Mesenchymal stem cell (in vitro differentiated cells and primary cell): ENCODE measurements around the gene SPRED2.
A peak's percentile ranks its signal among the peaks of the same experiment; 100 is the strongest.

Source experiments
- DNase-seq: peaks from one replicate; pipeline ENCODE4 v3.0.0-alpha.2; 2013
- H2AFZ ChIP-seq: one replicate; pipeline ENCODE4 v1.6.1; 2013; ENCODE audit warnings: low read depth, mild to moderate bottlenecking, control low read depth, inconsistent platforms, low read length, moderate library complexity
- H2AK5ac ChIP-seq: 2 replicates; pipeline ENCODE4 v1.6.1; 2013; ENCODE audit warnings: low read length, moderate library complexity, mild to moderate bottlenecking, inconsistent platforms; ENCODE audit not compliant: severe bottlenecking
- H2BK120ac ChIP-seq: one replicate; pipeline ENCODE4 v1.6.1; 2013; ENCODE audit warnings: low read depth, mild to moderate bottlenecking, inconsistent platforms, low read length, moderate library complexity
- H2BK12ac ChIP-seq, 2 experiments: one replicate each; pipeline ENCODE4 v1.6.1; 2013; ENCODE audit warnings: inconsistent platforms in 2 of 2, low read length in 2 of 2, mild to moderate bottlenecking in 2 of 2, moderate library complexity in 2 of 2, control low read depth in 1 of 2
- H2BK15ac ChIP-seq: one replicate; pipeline ENCODE4 v1.6.1; 2013; ENCODE audit warnings: mild to moderate bottlenecking, low read depth, inconsistent platforms; ENCODE audit not compliant: poor library complexity, severe bottlenecking
- H2BK5ac ChIP-seq: 2 replicates; pipeline ENCODE4 v1.6.1; 2013; ENCODE audit warnings: low read depth, mild to moderate bottlenecking, low read length, control low read depth, inconsistent platforms; ENCODE audit not compliant: poor library complexity, severe bottlenecking
- H3K14ac ChIP-seq, 2 experiments: one replicate each; pipeline ENCODE4 v1.6.1; 2013; ENCODE audit warnings: inconsistent platforms in 2 of 2, low read length in 2 of 2, control low read depth in 1 of 2, mild to moderate bottlenecking in 1 of 2, moderate library complexity in 1 of 2
- H3K18ac ChIP-seq, 2 experiments: one replicate each; pipeline ENCODE4 v1.6.1; 2013; ENCODE audit warnings: inconsistent platforms in 2 of 2, low read length in 2 of 2, control low read depth in 1 of 2, low read depth in 1 of 2, mild to moderate bottlenecking in 1 of 2
- H3K23ac ChIP-seq, 2 experiments: one replicate each; pipeline ENCODE4 v1.6.1; 2013; ENCODE audit warnings: inconsistent platforms in 2 of 2, low read length in 2 of 2, mild to moderate bottlenecking in 2 of 2, moderate library complexity in 2 of 2, control low read depth in 1 of 2
- H3K27ac ChIP-seq: 2 replicates; pipeline ENCODE4 v1.5.1; 2013; ENCODE audit warnings: mild to moderate bottlenecking, moderate library complexity, low read length, control low read depth, inconsistent platforms; ENCODE audit not compliant: poor library complexity, severe bottlenecking
- H3K27me3 ChIP-seq, 2 experiments: 2 replicates each; pipeline versions ENCODE4 v1.6.1 to v1.7.0; 2013; ENCODE audit warnings: low read length in 2 of 2, mild to moderate bottlenecking in 2 of 2, moderate library complexity in 2 of 2, control low read depth in 1 of 2, inconsistent platforms in 1 of 2; ENCODE audit not compliant: control insufficient read depth in 1 of 2, insufficient read depth in 1 of 2
- H3K36me3 ChIP-seq, 2 experiments: 2 replicates each; pipeline versions ENCODE4 v1.6.1 to v1.7.0; 2013; ENCODE audit warnings: low read length in 2 of 2, control low read depth in 1 of 2, inconsistent platforms in 1 of 2, low read depth in 1 of 2, mild to moderate bottlenecking in 1 of 2; ENCODE audit not compliant: insufficient read depth in 2 of 2, control insufficient read depth in 1 of 2
- H3K4ac ChIP-seq, 2 experiments: one replicate each; pipeline ENCODE4 v1.6.1; 2013; ENCODE audit warnings: inconsistent platforms in 2 of 2, low read length in 2 of 2, mild to moderate bottlenecking in 2 of 2, moderate library complexity in 2 of 2, control low read depth in 1 of 2, low read depth in 1 of 2
- H3K4me1 ChIP-seq: 2 replicates; pipeline ENCODE4 v1.6.1; 2013; ENCODE audit warnings: low read depth, low read length, control low read depth; ENCODE audit not compliant: control insufficient read depth, insufficient read depth
- H3K4me2 ChIP-seq: 2 replicates; pipeline ENCODE4 v1.6.1; 2013; ENCODE audit warnings: low read length, mild to moderate bottlenecking, inconsistent platforms; ENCODE audit not compliant: poor library complexity, severe bottlenecking
- H3K4me3 ChIP-seq, 2 experiments: 2 replicates each; pipeline versions ENCODE4 v1.5.1 to v1.7.0; 2013; ENCODE audit warnings: low read length in 2 of 2, mild to moderate bottlenecking in 2 of 2, control low read depth in 1 of 2, low read depth in 1 of 2; ENCODE audit not compliant: insufficient read depth in 1 of 2
- H3K79me1 ChIP-seq: replicated peaks from 2 replicates; pipeline ENCODE4 v1.6.1; 2013; ENCODE audit warnings: mild to moderate bottlenecking, control low read depth, low read length, inconsistent platforms; ENCODE audit not compliant: poor library complexity, severe bottlenecking
- H3K9ac ChIP-seq: 2 replicates; pipeline ENCODE4 v1.7.0; 2013; ENCODE audit warnings: mild to moderate bottlenecking, low read length, moderate library complexity
- H3K9me3 ChIP-seq: 2 replicates; pipeline ENCODE4 v1.7.0; 2013; ENCODE audit warnings: mild to moderate bottlenecking, low read length; ENCODE audit not compliant: control insufficient read depth
- H4K8ac ChIP-seq: one replicate; pipeline ENCODE4 v1.6.1; 2013; ENCODE audit warnings: inconsistent platforms, mild to moderate bottlenecking, low read length, moderate library complexity
- H4K91ac ChIP-seq: one replicate; pipeline ENCODE4 v1.6.1; 2013; ENCODE audit warnings: mild to moderate bottlenecking, low read length, inconsistent platforms
- WGBS: methylation state at CpG from one replicate; pipeline ENCODE4 v1.1.7; 2013; ENCODE audit warnings: mixed read lengths; 5-methylcytosine and 5-hydroxymethylcytosine counted together

SPRED2 gene

DNA sequence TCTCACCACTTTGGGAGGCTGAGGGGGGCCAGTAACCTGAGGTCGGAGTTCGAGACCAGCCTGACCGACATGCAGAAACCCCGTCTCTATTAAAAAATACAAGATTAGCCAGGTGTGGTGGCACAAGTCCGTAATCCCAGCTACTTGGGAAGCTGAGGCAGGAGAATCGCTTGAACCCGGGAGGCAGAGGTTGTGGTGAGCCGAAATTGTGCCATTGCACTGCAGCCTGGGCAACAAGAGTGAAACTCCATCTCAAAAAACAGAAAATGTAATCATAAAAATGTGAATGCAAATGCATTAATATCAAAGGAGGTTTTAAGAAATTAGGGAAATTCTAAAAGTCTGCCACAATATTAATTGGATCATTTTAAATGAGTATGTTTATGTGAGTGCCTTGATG is 159.1 kb downstream of the SPRED2 start:
- no peak overlapping the region for H2AFZ ChIP-seq
- H3K14ac ChIP-seq = no peak overlapping the region
- H3K4me3 ChIP-seq = no peak overlapping the region
- H3K4ac ChIP-seq = no peak overlapping the region
- no peak for DNase-seq
- H3K9ac ChIP-seq = no peak overlapping the region
- no peaks in the 10 kb centered on the region for H3K9me3 ChIP-seq
- H2BK120ac ChIP-seq = no peak overlapping the region
- peak overlapping the region; percentile 42 to 52 for H2BK12ac ChIP-seq
- H4K8ac ChIP-seq = no peak overlapping the region
- peak overlapping the region in 1 of 2 experiments; percentile 24 for H3K18ac ChIP-seq
- no peak overlapping the region for H3K4me2 ChIP-seq
- H2BK5ac ChIP-seq = no peak overlapping the region
- H3K23ac ChIP-seq = no peak overlapping the region
- 98% methylated on average over 7 of the region's 8 CpGs for WGBS
- H2BK15ac ChIP-seq = peak overlapping the region; percentile 19
- H3K79me1 ChIP-seq = peaks cover 6% of the 10 kb centered on the region
- H4K91ac ChIP-seq = no peak overlapping the region
- H3K36me3 ChIP-seq = peaks cover 16 to 61% of the 10 kb centered on the region in 2 experiments
- no peaks in the 10 kb centered on the region for H3K27me3 ChIP-seq
- no peak overlapping the region for H3K27ac ChIP-seq
- H2AK5ac ChIP-seq = no peak overlapping the region
- H3K4me1 ChIP-seq = peaks cover under 1% of the 10 kb centered on the region

- H3K36me3 ChIP-seq = peaks cover 16 to 81% of the 10 kb centered on the region in 2 experiments
- H2AFZ ChIP-seq = no peak overlapping the region
- no peak overlapping the region for H2BK15ac ChIP-seq
- no peak overlapping the region for H3K27ac ChIP-seq
- H4K91ac ChIP-seq = no peak overlapping the region
- no peak overlapping the region for H3K14ac ChIP-seq
- no peak overlapping the region for H3K18ac ChIP-seq
- 92% methylated on average over 3 of the region's 4 CpGs for WGBS
- H3K4me3 ChIP-seq = no peak overlapping the region
- no peak overlapping the region for H2BK12ac ChIP-seq
- no peak overlapping the region for H3K4me2 ChIP-seq
- no peak overlapping the region for H3K4ac ChIP-seq
- H2BK120ac ChIP-seq = no peak overlapping the region
- H3K4me1 ChIP-seq = no peaks in the 10 kb centered on the region
- H2AK5ac ChIP-seq = no peak overlapping the region
- H3K9me3 ChIP-seq = no peaks in the 10 kb centered on the region
- H3K27me3 ChIP-seq = no peaks in the 10 kb centered on the region
- no peak overlapping the region for H3K23ac ChIP-seq
- H2BK5ac ChIP-seq = no peak overlapping the region
- DNase-seq = no peak
- H3K79me1 ChIP-seq = peaks cover 15% of the 10 kb centered on the region
- H3K9ac ChIP-seq = no peak overlapping the region
- H4K8ac ChIP-seq = no peak overlapping the region
Measured at GRCh38 chr2:65268957-65269356, 163.4 kb downstream of the SPRED2 start.

- no peak overlapping the region for H3K4ac ChIP-seq
- no peak for DNase-seq
- H3K36me3 ChIP-seq = peaks cover 18 to 69% of the 10 kb centered on the region in 2 experiments
- no peaks in the 10 kb centered on the region for H3K4me1 ChIP-seq
- no peak overlapping the region for H4K91ac ChIP-seq
- no peaks in the 10 kb centered on the region for H3K9me3 ChIP-seq
- no peak overlapping the region for H4K8ac ChIP-seq
- no peak overlapping the region for H2BK5ac ChIP-seq
- no peak overlapping the region for H3K4me3 ChIP-seq
- no peak overlapping the region for H3K4me2 ChIP-seq
- no peak overlapping the region for H3K23ac ChIP-seq
- no peak overlapping the region for H2AFZ ChIP-seq
- no peak overlapping the region for H3K27ac ChIP-seq
- no peak overlapping the region for H3K18ac ChIP-seq
- peaks cover 15% of the 10 kb centered on the region for H3K79me1 ChIP-seq
- H3K27me3 ChIP-seq = no peaks in the 10 kb centered on the region
- no peak overlapping the region for H3K14ac ChIP-seq
- no peak overlapping the region for H2AK5ac ChIP-seq
- WGBS = no CpG with 5 or more reads among the region's 1 CpG
- no peak overlapping the region for H2BK12ac ChIP-seq
- peak overlapping the region; percentile 25 for H3K9ac ChIP-seq
- no peak overlapping the region for H2BK120ac ChIP-seq
- no peak overlapping the region for H2BK15ac ChIP-seq
Measured at GRCh38 chr2:65267008-65267407, 165.4 kb downstream of the SPRED2 start.

- H3K4me3 ChIP-seq = no peak overlapping the region
- no peak overlapping the region for H2AFZ ChIP-seq
- no peaks in the 10 kb centered on the region for H3K9me3 ChIP-seq
- DNase-seq = no peak
- H2BK120ac ChIP-seq = no peak overlapping the region
- peaks cover 14 to 71% of the 10 kb centered on the region in 2 experiments for H3K36me3 ChIP-seq
- no peak overlapping the region for H3K9ac ChIP-seq
- no peaks in the 10 kb centered on the region for H3K27me3 ChIP-seq
- H2BK12ac ChIP-seq = no peak overlapping the region
- H3K14ac ChIP-seq = no peak overlapping the region
- H3K4ac ChIP-seq = no peak overlapping the region
- H3K18ac ChIP-seq = no peak overlapping the region
- no peaks in the 10 kb centered on the region for H3K4me1 ChIP-seq
- no peak overlapping the region for H3K23ac ChIP-seq
- H3K79me1 ChIP-seq = peaks cover 13% of the 10 kb centered on the region
- H3K27ac ChIP-seq = no peak overlapping the region
- H2BK15ac ChIP-seq = no peak overlapping the region
- no peak overlapping the region for H3K4me2 ChIP-seq
- no peak overlapping the region for H4K8ac ChIP-seq
- H2BK5ac ChIP-seq = no peak overlapping the region
- H4K91ac ChIP-seq = no peak overlapping the region
- H2AK5ac ChIP-seq = no peak overlapping the region
Measured at GRCh38 chr2:65265671-65266045, 166.7 kb downstream of the SPRED2 start.
